Left colon (tissue), 2 donors: ENCODE results near the gene TMEM141. TPM values are rescaled to one million over a fixed set of nuclear protein-coding genes. Genes with fewer than 3 reads are reported as not detected.
A peak's percentile ranks its signal among the peaks of the same experiment; 100 is the strongest.

Experiments used
- ATAC-seq: fragments of 200-7000 bp; cut with Tn5 transposase; one replicate; pipeline ENCODE4 v1.9.1; 2020; ENCODE audit warnings: mild to moderate bottlenecking, moderate library complexity
- DNase-seq, 2 donors: peaks; one replicate each; pipeline ENCODE4 v3.0.0-alpha.2; 2020
- intact Hi-C, 2 donors: fragments of 100-400 bp; cut with DNase I in 1 of 2; cut with micrococcal nuclease in 1 of 2; formaldehyde crosslinking; loops; one replicate each; pipeline versions ENCODE4 v1.11.2 to v1.14.0; 2022; cut with DNase I, micrococcal nuclease
- long read RNA-seq: library from polyadenylated mRNA; unstranded; transcript quantifications from one replicate; pipeline ENCODE4 v2.0.0, GENCODE V29; 2021
- total RNA-seq, 2 donors: library from RNA; stranded (reverse); fragmentation: NEBNext Ultra II Directional; extraction: Animal tissue kit (Norgen Biotek cat#: 25700); gene quantifications; one replicate each; pipeline ENCODE4 v1.2.1, GENCODE V29; 2021
- donor health status: DM: no; HTN: no; CAD: no.
- donor health status: DM: yes; HTN: yes; CAD: no.

TMEM141 gene
- 100 to 1,000 TPM; 239 to 377 TPM for total RNA-seq
- long read RNA-seq, transcript TMEM141-201 (5 exons, 768 nt): major isoform, 47 of 56 reads
- long read RNA-seq, partial matches to known transcripts: 4 of 56 reads
- long read RNA-seq, other reads (novel, unspliced or antisense): 1 of 56 reads

DNA sequence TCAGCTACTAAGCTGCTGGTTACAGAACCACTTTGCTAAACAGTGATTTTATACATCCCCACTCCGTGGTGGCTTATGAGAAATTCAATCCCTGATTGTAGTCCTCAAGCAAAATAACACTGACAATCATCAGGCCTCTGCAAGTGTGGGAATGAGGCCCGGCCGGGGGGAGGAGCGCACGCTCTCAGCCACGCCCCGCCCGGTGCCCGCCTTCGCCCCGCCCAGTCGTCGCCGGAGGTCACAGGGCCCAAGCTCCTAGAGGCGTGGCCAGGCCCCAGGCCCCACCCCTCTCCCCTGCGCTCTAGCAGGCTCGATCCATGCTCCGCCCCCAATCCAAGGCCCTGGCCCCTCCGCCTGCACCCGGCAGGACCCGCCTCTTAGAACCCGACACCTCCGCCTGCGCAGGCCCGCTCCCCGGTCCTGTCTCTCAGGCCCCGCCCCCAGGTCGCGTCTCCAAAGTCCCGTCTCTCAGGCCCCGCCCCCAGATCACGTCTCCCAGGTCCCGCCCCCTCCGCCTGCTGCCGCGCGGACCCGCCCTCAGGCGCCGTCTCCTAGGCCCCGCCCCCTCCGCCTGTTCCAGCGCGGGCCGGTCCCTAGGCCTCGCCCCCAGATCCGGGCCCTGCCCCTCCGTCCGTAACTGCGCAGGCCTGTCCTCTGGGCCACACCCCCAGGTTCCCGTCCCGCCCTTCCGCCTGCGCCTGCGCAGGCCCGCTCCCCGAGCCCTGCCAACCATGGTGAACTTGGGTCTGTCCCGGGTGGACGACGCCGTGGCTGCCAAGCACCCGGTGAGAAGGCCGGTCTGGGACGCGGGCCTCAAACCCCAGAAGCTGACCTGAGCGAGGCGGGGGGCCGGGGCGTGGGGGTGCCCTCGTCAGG lies at the start of gene TMEM141:
TSS of gene TMEM141 (plus strand) at position 705 of the 876 bp plus-strand sequence. CDS start at position 732, 27 bp downstream.
- intact Hi-C loops: no loop called here
- DNase-seq (peak; percentile 100), ATAC-seq (peak; percentile 69)

DNA sequence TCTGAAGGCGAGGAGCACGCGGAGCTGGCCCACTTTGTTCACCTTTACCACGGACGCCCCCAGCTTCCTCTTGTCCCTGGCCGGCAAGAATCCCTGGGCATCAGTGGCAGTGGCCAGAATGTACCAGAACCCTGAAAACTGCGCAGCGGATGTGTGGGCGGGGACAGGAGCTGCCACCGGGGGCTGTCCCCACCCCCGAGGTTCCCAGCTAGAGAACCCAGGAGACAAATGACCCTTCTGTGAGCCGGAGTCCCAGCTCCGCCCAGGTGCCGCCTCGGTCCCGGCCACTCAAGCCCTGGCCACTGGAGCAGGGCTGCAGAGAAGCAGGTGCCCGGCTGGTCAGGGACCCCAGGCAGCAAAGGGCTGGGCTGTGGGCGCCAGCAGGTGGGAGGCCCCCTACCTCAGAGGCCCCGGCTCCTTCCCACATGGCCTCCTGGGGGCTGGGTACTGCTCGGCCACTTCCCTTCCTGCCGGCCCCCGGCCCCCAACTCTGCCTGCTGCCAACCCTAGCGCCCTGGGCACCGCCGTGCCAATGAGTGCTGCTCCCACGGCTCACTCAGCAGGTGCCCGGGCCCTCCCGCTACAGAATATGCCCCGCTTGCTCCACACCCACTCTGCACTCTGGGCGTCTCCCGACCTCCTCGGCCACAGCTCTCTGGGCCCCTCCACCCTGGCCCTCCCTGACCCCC lies 49.1 kb upstream of the TMEM141 start:
- intact Hi-C loops: no loop called here
- no peak for DNase-seq
- peak; percentile 45 for ATAC-seq

DNA sequence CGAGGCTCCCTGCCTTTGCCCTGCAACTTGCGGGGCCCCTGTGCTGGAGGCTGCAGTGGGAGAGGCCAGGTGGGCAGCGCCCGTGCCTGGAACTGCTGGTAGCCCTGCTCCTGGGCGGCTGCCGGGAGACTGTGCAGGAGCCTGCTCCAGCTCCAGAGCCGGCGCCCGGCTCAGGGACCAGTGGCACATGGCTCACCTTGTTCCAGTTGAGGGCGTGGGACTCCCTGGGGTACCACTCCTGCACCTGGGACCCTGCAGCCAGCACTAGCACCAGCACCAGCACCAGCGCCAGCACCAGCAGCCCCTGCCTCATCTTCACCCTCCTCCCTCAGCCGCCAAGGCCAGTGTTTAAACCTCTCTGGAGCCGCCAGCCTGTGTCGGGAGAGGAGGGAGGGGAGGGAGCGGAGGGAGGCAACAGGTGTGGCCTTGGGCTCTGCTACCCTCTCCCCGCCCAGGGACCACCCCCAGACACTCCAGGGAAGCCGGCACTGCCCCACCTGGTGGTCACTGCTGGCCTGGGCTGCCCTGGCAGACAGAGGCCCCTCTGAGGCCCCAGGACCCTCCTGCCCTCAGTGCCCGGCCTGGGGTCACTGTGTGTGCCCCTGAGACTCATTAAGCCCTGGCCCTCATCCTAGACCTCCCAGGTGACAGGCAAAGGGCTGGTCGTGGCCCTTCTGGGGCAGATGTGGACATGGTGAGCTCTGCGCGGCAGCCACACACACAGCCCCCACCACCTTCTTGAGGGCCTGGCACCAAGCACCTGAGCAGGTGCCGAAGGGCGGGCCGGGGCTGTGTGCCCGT lies 48.4 kb upstream of the TMEM141 start, which contains the start of gene LCN10:
TSS of gene LCN10 (minus strand) at position 350 of the 801 bp plus-strand sequence. CDS start at position 313, 37 bp downstream.
- no peak for DNase-seq
- intact Hi-C loops: no loop called here
- ATAC-seq: peak; percentile 48

DNA sequence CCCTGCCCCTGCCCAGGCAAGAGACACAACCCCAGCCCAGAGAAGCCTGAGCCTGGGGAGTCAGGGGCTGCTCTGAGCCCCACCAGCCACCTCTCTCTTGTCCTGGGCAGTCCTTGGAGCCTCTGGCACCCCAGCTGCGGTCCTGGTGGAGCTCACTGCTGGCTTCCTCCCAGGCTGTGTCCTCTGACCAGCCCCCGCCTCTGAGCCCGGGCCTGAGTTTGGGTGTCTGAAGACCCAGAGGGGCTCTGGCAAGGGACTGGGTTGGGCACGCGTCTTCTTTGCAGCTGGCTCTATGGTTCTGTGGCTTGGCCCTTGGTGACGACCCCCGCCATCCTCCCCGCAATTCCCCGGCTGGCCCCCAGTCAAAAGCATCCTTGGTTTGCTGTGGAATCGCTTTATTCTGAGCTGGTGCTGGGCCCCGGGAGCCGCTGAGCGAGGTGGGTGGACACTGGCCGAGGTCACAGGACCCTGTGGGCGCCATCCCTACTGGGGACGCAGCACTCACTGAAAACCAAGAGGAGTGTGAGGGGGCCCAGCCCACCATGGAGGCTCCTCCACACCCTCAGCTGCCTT lies 47.4 kb upstream of the TMEM141 start:
- DNase-seq: no peak
- intact Hi-C loops: no loop called here
- ATAC-seq: no peak

DNA sequence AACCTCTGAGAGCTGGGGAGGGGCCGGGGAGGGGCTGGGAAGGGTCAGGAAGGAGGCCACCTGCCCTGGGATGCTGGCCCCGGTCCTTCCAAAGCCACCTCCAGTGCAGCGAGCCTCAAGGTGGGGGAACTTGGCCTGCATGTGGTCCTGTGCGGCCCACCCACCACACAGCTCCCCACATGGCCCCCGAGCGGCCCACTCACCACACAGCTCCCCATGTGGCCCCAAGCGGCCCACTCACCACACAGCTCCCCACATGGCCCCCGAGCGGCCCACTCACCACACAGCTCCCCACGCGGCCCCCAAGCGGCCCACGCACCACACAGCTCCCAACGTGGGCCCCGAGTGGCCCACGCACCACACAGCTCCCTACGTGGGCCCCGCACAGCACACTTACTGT lies 46.4 kb upstream of the TMEM141 start:
- intact Hi-C loops: no loop called here
- ATAC-seq (no peak), DNase-seq (no peak)

DNA sequence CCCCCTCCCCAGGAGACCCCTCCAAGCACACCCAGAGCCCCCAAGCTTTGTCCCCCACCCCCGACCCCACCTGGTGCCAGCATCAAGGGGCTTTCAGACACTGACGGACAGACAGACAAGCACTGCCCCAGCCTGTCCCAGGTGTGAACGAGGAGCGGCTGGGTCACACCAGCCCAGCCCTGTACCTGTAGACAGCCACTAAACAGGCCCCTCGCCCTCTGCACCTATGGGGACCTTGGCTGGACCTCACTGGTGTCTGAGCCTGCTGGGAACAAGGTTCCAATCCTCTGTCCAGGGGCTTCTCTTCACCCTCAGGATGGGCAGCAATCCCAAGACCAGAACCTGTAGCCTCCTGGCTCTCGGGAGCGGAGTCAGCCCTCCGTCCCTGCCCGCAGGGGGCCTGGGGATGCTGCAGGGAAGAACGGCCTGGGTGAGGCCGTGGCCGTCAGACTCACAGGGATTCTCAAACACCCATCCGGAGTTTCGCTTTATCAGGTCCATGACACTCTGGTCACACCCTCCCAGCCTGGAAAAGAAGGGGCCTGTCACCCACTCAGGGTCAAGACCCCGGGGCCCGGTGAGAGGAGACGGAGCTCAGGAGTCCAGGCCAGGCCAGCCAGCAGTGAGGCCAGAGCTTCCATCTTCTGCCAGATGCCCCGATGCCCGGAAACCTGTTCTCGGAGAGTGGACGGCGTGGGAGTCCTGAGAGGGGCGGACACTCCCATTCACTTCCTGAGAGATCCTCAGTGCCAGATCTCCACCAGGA lies 45.6 kb upstream of the TMEM141 start:
- no peak for ATAC-seq
- intact Hi-C loops: no loop called here
- DNase-seq: no peak

DNA sequence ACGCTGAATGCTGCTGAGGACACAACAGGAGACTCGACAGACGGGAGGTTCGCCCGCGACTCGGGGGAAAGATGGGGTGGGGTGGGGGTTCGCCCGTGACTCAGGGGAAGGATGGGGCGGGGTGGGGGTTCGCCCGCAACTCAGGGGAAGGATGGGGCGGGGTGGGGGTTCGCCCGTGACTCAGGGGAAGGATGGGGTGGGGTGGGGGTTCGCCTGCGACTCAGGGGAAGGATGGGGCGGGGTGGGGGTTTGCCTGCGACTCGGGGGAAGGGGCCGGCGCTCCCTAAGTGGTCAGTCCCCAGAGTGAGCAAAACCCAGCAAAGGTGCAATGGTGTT lies 45.0 kb upstream of the TMEM141 start:
- DNase-seq (no peak), ATAC-seq (no peak)
- intact Hi-C loops: no loop called here

DNA sequence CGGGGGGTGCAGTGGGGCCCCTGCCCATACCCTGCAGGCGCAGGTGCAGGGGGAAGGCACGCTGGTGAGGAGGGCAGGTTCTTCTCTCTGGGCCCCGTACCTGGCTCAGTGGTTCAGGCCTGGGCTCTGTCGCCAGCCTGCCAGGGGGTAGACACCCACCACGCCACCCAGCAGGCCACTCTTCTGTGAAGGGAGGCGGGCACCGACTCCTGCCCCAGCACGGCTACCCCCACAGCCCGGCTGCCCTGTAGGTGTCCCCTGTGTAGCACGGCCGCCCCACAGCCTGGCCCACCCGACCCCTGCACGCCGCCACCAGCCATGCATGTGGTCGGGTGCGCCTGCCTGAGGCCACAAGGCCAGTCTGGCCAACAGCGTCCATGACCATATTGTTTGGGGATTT lies 44.5 kb upstream of the TMEM141 start:
- ATAC-seq (no peak), DNase-seq (no peak)
- intact Hi-C loops: no loop called here

DNA sequence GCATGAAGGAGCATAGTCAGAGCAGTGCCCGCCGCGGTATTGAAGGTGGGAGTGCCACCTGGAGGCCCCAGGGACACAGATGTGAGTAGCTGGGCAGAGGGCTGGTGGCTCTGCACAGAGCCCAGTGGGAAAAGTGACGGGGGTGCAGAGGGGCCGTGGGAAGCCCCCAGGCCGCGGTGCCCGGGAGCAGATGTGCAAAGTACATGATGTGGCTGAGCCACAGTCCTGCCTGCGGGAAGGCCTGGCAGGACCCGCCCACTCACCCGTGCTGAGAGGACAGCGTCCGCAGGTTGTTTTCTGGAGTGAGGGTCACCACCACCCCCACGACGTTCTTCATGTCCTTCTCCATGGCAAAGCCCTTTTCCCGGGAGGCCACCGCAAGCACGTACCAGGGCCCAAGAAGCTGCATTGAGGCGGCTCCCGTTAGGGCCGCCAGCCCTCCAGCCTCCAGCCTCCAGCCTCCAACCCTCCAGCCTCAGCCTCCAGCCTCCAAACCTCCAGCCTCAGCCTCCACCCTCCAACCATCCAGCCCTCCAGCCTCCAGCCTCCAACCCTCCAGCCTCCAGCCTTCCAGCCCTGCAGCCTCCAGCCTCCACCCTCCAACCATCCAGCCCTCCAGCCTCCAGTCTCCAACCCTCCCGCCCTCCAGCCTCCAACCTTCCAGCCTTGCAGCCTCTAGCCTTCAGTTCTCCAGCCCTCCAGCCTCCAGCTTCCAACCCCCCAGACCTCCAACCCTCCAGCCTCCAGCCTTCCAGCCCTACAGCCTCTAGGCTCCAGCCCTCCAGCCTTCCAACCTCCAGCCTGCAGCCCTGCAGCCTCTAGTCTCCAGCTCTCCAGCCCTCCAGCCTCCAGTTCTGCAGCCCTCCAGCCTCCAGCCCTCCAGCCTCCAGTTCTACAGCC lies 43.7 kb upstream of the TMEM141 start:
- intact Hi-C loops: no loop called here
- DNase-seq (no peak), ATAC-seq (no peak)

DNA sequence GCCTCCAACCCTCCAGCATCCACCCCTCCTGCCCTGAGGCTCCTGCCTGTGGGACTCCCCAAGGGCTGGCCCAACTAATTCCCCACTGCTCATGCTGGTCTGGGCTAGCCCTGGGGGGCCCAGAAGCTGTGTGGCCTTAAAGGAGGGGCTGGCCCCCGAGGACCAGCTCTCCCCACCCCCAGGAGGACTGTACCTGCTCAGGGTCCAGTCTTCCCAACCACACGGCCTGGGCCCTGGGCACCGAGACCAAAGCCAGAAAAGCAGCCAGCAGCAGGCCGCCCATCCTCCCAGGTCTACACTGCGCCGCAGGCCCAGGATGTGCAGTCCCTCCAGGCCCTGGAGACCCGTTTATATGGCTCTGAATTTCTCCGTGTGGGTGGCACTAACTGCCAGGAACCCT lies 42.9 kb upstream of the TMEM141 start, which contains the start of gene LCN6:
TSS of gene LCN6 (minus strand) at position 325 of the 400 bp plus-strand sequence. CDS start at position 283, 42 bp downstream.
- intact Hi-C loops: no loop called here
- ATAC-seq (no peak), DNase-seq (no peak)

DNA sequence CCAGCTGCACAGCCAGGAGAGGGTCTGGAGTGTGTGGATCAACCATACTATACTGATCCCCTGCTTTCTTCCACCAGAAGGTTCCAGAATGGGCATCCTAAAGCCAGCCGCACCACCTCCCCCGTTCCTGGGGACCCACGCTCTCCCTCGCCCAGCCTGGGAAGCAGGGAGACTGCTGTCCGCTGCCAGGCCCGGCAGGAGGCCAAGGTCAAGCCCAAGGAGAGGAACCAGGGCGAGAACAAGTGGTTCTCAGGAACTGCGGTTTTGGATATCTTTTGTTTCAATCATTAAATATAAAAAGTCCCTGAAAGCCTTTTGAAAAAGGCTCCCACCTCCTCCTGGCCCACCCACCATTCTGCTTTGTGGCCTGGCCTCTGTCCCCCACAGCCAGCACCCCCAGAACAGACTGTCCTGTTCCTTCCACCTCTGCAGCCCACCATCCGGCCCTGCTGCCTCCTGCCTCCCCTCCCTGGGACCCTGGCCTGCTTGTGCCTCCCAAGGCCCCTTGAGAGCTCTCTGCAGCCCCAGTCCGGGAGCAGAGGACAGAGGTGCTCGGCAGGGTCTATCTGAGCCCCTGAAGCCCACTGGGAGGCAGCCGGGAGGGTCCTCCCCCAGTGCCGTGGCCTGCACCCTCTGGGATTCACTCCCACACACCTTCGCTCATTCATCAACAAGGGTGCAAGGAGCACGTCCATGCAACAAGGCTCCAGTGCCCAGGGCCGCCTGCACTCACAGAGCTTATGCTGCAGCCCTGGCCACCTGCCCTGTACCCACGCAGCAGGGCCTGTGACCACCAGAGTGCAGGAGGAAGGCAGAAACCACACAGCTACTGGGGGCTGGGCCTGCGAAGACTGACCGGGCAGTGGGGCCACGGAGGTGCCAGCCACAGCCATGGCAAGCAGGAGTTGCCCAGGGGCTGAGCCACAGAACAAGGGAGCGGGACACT lies 42.2 kb upstream of the TMEM141 start:
- ATAC-seq: no peak
- no peak for DNase-seq
- intact Hi-C loops: no loop called here

DNA sequence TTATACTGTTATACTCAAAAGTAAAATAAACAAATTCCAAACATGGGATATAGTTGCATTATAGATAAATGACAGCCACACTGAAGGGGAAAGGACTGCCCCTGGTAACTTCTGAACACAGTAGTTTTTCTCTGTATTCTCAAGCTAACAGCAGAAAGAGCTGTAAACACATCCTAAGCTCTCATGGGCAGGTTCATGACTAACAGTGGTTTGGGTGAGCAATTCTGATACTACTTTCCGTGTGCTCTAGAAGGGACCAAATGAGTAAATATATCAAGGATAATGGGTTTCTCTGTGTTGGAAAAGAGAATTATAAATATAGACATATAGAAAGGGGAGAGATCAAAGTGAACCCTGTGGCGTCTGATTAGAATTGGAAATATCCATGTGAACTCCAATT lies 40.6 kb upstream of the TMEM141 start:
- intact Hi-C loops: no loop called here
- DNase-seq (no peak), ATAC-seq (no peak)

DNA sequence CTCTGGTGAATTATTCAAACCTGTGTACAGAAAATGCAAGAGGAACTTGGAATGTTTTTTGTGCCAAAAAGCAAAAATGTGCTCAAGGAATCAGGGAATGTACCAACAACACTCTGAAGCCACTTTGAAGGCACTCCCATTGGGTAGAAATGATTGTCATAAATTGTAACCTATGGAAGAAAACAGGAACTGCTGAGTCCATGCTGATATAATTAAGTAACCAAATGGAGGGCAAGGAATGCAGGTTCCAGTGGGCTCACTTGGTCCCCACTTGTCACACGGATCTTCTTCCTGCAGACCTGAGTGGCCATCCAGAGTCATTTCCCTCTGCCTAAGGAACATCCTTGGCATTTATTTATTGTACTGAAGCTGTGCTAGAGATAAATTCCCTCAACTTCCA lies 39.9 kb upstream of the TMEM141 start:
- DNase-seq: no peak
- intact Hi-C loops: no loop called here
- ATAC-seq: no peak

DNA sequence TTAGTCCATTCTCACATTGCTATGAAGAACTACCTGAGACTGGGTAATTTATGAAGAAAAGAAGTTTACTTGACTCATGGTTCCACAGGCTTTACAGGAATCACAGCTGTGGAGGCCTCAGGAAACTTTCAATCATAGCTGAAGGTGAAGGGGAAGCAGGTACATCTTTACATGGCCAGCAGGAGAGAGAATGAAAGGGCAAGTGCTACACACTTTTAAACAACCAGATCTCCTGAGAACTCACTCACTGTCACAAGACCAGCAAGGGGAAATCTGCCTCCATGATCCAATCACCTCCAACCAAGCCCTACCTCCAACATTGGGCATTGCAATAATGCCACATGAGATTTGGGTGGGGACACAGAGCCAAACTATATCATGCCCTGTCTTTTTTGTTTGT lies 39.3 kb upstream of the TMEM141 start:
- DNase-seq: no peak
- intact Hi-C loops: no loop called here
- ATAC-seq: no peak

DNA sequence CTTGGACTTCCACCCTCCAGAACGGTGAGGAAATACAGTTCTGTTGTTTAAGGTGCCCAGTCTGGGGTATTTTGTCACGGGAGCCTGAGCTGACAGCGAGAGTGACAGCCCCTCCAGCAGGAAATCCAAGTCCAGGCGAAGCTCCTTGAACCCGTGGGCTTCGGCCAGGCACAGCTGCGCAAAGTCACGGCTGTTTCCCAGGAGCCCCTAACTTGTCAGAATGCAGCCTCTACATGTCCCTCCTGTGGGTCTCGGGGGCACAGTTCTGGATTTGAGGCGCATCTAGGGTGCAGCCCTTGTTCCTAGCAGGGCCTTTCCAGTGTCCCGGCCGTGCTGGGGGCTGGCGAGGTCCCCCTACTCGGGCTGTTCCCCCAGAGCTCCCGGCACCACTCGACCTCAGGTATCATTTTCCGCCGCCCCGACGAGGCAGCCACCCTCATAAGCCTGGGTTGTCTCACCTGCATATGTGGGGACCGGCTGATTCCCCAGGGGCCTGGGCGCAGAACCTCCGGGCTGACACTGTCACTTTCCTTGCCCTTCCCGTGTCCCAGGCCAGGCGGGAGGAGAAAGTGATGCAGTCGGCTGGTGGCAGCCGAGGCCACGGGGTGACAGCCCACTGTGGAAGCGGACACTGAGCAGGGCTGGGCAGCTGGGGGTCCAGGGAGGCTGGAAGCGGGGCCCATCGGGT lies 37.6 kb upstream of the TMEM141 start:
- intact Hi-C loops: no loop called here
- ATAC-seq: no peak
- DNase-seq: no peak
